ENCODE results near the gene GIMD1.

DNA sequence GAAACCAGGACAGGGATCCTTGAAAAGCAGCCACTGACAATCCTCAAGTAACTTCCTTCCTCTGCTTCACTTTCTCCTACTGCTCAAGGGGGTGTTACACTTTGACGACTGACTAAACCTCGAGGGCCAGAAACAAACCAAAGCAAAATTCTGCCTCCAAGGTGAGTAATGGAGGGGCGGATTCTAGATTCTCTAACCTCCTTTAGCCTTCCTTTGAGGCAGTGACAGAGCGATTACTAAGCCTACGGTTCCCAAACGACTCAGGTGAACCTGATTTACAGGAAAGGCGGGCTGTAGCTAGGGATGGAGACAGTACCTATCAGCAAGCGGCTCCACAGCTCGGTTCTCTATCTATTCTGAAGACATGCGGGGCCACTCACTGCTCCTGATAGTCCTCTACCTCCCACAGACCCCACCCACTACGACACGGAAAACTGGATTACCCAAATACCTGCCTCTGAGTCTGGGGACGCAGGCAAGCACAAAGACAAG lies 53.1 kb downstream of the GIMD1 start:
- TF ChIP-seq SUZ12 (IDR thresholded peaks at IDR 0.05; ENCODE audit: extremely low read depth, insufficient read depth, insufficient read length): no peak
- no peak for TF ChIP-seq ZNF274 (IDR thresholded peaks at IDR 0.05; ENCODE audit: low read depth, low read length)

Data from NT2/D1 (cell line).